HepG2 (cell line): ENCODE measurements around the gene BAHCC1. TPM values are rescaled to one million over a fixed set of nuclear protein-coding genes. Genes with fewer than 3 reads are reported as not detected.
A peak's percentile ranks its signal among the peaks of the same experiment; 100 is the strongest.

Experiments used
- ARNTL ChIP-seq: sonication (generic); formaldehyde crosslinking; IDR thresholded peaks from 2 replicates; pipeline ENCODE4 v1.4.0; 2020; ENCODE audit warnings: mild to moderate bottlenecking, missing genetic modification reagents
- CCDC6 ChIP-seq: sonication (generic); formaldehyde crosslinking; IDR thresholded peaks from 2 replicates; pipeline ENCODE4 v1.8.1; 2022; ENCODE audit warnings: mild to moderate bottlenecking, missing genetic modification reagents, moderate library complexity
- FOXJ3 ChIP-seq: sonication (generic); formaldehyde crosslinking; IDR thresholded peaks from 2 replicates; pipeline ENCODE4 v1.4.0; 2020; ENCODE audit warnings: missing genetic modification reagents, mild to moderate bottlenecking, borderline replicate concordance
- HHEX ChIP-seq: IDR thresholded peaks from 2 replicates; pipeline ENCODE4 v1.6.1; 2016; ENCODE audit warnings: control low read depth
- JUND ChIP-seq: sonication (generic); formaldehyde crosslinking; IDR thresholded peaks from 2 replicates; pipeline ENCODE4 v1.8.0; 2022; ENCODE audit warnings: mild to moderate bottlenecking, missing genetic modification reagents
- NCOA2 ChIP-seq: sonication (generic); formaldehyde crosslinking; IDR thresholded peaks from 2 replicates; pipeline ENCODE4 v1.8.0; 2022; ENCODE audit warnings: inconsistent platforms
- PHB2 ChIP-seq: fragments of 450-650 bp; IDR thresholded peaks from 2 replicates; pipeline ENCODE4 v1.6.1; 2018; ENCODE audit not compliant: partially characterized antibody
- RELA ChIP-seq: sonication (generic); formaldehyde crosslinking; IDR thresholded peaks from 2 replicates; pipeline ENCODE4 v1.4.0; 2020; ENCODE audit warnings: missing genetic modification reagents
- RFX3 ChIP-seq: IDR thresholded peaks from 2 replicates; pipeline ENCODE4 v1.6.1; 2016; ENCODE audit warnings: missing biosample characterization, missing genetic modification reagents
- SAFB2 ChIP-seq: sonication (generic); formaldehyde crosslinking; IDR thresholded peaks from 2 replicates; pipeline ENCODE4 v1.5.1; 2020; ENCODE audit warnings: missing genetic modification reagents, low read depth, mild to moderate bottlenecking, borderline replicate concordance
- TRIM24 ChIP-seq: sonication (generic); formaldehyde crosslinking; IDR thresholded peaks from 2 replicates; pipeline ENCODE4 v1.8.0; 2022; ENCODE audit warnings: mild to moderate bottlenecking, missing genetic modification reagents
- ZC3H13 ChIP-seq: sonication (generic); formaldehyde crosslinking; IDR thresholded peaks from 2 replicates; pipeline ENCODE4 v1.8.1; 2023; ENCODE audit warnings: mild to moderate bottlenecking, missing genetic modification reagents, moderate library complexity
- ZFYVE20 ChIP-seq: sonication (generic); formaldehyde crosslinking; IDR thresholded peaks from 2 replicates; pipeline ENCODE4 v1.8.0; 2023; ENCODE audit warnings: low read depth, mild to moderate bottlenecking, moderate library complexity, missing genetic modification reagents, borderline replicate concordance
- ZNF841 ChIP-seq: sonication (generic); formaldehyde crosslinking; IDR thresholded peaks from 2 replicates; pipeline ENCODE4 v1.8.1; 2023; ENCODE audit warnings: missing genetic modification reagents, borderline replicate concordance
- polyA plus RNA-seq, 8 experiments: library from polyadenylated mRNA; depleted of rRNA in 3 of 8; stranded (reverse) in 7 of 8; unstranded in 1 of 8; fragments of >200 nt; fragmentation: Illumina TruSeq in 4 of 8; extraction: Trizol in 4 of 8; gene quantifications; 2 replicates each; pipeline versions ENCODE4 v1.2.1 to v1.2.3, GENCODE V29; 2011 to 2016; ENCODE audit warnings: low read depth in 4 of 8, missing spikeins in 1 of 8, mixed read lengths in 1 of 8; ENCODE audit not compliant: insufficient read depth in 1 of 8
- total RNA-seq, 5 experiments: library from RNA; depleted of rRNA; stranded (reverse); fragments of >200 nt; fragmentation: Illumina TruSeq; extraction: Trizol; gene quantifications; 2 replicates each; pipeline ENCODE4 v1.2.3, GENCODE V29; 2016; ENCODE audit warnings: low read depth in 1 of 5
- TF ChIP-seq, protein P1 (sequence below): sonication (generic); formaldehyde crosslinking; IDR thresholded peaks from 2 replicates; pipeline ENCODE4 v1.5.0; 2020; ENCODE audit warnings: mild to moderate bottlenecking, missing genetic modification reagents, borderline replicate concordance
- TF ChIP-seq, protein P2 (sequence below): sonication (generic); formaldehyde crosslinking; IDR thresholded peaks from 2 replicates; pipeline ENCODE4 v1.5.0; 2020; ENCODE audit warnings: missing genetic modification reagents, mild to moderate bottlenecking, borderline replicate concordance
- TF ChIP-seq, protein P3 (sequence below): sonication (generic); formaldehyde crosslinking; conservative IDR thresholded peaks from 2 replicates; pipeline ENCODE4 v1.4.0; 2020; ENCODE audit warnings: mild to moderate bottlenecking, missing genetic modification reagents, moderate library complexity
- TF ChIP-seq, protein P4 (sequence below): sonication (generic); formaldehyde crosslinking; IDR thresholded peaks from 2 replicates; pipeline ENCODE4 v1.8.1; 2023; ENCODE audit warnings: mild to moderate bottlenecking, moderate library complexity, missing genetic modification reagents
- TF ChIP-seq, protein P5 (sequence below): sonication (generic); formaldehyde crosslinking; IDR thresholded peaks from 2 replicates; pipeline ENCODE4 v1.8.0; 2022; ENCODE audit warnings: mild to moderate bottlenecking, missing genetic modification reagents

The BAHCC1 gene
- total and polyA plus RNA-seq, 2 of the 13 experiments (the other 11 are each of a cell fraction or from before 2014, with no cell fraction given) = 1.4 to 1.7 TPM

DNA sequence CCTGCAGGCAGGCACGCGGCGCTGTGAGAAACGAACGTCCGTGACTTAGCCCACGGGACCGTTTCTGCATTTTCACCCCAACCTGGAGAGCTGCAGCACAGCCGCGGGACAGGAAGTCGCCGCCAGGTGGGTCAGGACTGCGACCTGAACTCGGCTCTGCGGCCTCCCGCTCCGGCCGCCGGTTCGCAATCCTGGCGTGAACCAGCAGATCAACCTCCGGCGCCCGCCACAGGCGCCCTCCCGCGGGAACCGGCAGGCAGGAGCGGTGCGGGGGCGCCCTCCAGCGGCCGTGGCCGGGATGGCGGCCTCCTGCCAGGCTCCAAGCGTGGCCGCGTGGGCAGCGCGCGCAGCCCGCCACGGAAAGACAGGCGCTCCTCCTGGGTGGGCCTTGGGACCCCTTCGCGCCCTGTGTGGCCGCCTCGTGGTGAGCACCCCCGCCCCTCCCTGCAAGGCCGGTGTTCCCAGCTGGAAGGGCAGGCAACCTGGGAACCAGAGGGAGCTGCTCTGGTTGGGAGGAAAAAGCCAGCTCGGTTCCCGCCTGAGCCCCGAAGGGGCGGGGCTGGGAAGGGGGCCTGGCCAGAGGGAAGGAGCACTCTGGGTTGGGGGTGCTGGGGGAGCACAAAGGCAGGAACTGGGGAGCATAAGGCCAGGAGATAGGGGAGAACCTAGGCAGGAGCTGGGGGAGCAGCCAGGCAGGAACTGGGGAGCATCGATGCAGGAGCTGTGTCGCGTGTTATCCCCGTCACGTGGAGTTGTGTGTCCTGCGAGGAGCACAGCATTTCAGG lies 89.1 kb downstream of the BAHCC1 start (continued):
- TF ChIP-seq, protein P1, sequence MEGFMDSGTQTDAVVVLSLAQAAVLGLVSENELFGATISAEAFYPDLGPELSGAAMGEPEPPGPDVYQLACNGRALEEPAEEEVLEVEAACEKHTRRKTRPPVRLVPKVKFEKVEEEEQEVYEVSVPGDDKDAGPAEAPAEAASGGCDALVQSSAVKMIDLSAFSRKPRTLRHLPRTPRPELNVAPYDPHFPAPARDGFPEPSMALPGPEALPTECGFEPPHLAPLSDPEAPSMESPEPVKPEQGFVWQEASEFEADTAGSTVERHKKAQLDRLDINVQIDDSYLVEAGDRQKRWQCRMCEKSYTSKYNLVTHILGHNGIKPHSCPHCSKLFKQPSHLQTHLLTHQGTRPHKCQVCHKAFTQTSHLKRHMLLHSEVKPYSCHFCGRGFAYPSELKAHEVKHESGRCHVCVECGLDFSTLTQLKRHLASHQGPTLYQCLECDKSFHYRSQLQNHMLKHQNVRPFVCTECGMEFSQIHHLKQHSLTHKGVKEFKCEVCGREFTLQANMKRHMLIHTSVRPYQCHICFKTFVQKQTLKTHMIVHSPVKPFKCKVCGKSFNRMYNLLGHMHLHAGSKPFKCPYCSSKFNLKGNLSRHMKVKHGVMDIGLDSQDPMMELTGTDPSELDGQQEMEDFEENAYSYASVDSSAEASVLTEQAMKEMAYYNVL = peak; percentile 77
- TF ChIP-seq PHB2 (no peak), RELA (CRISPR knock-in tag) (no peak), ZC3H13 (peak; percentile 50; the same call in 1 of the 2 replicates), FOXJ3 (CRISPR knock-in tag) (no peak), CCDC6 (peak; percentile 94; the same call in 1 of the 2 replicates), JUND (no peak; the same call in 1 of the 2 replicates), HHEX (CRISPR knock-in tag) (no peak), ZNF841 (CRISPR knock-in tag) (no peak), ARNTL (CRISPR knock-in tag) (peak; percentile 76; the same call in 1 of the 2 replicates), SAFB2 (peak; percentile 85; the same call in 1 of the 2 replicates), NCOA2 (CRISPR knock-in tag) (no peak), ZFYVE20 (CRISPR knock-in tag) (peak; percentile 75; the same call in 1 of the 2 replicates), RFX3 (CRISPR knock-in tag) (no peak), TRIM24 (CRISPR knock-in tag) (no peak)
- TF ChIP-seq, protein P2, sequence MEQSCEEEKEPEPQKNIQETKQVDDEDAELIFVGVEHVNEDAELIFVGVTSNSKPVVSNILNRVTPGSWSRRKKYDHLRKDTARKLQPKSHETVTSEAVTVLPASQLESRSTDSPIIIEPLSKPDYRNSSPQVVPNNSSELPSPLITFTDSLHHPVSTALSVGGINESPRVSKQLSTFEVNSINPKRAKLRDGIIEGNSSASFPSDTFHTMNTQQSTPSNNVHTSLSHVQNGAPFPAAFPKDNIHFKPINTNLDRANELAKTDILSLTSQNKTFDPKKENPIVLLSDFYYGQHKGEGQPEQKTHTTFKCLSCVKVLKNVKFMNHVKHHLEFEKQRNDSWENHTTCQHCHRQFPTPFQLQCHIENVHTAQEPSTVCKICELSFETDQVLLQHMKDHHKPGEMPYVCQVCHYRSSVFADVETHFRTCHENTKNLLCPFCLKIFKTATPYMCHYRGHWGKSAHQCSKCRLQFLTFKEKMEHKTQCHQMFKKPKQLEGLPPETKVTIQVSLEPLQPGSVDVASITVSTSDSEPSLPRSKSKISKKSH (CRISPR knock-in tag) = peak; percentile 75; the same call in 1 of the 2 replicates
- TF ChIP-seq, protein P3, sequence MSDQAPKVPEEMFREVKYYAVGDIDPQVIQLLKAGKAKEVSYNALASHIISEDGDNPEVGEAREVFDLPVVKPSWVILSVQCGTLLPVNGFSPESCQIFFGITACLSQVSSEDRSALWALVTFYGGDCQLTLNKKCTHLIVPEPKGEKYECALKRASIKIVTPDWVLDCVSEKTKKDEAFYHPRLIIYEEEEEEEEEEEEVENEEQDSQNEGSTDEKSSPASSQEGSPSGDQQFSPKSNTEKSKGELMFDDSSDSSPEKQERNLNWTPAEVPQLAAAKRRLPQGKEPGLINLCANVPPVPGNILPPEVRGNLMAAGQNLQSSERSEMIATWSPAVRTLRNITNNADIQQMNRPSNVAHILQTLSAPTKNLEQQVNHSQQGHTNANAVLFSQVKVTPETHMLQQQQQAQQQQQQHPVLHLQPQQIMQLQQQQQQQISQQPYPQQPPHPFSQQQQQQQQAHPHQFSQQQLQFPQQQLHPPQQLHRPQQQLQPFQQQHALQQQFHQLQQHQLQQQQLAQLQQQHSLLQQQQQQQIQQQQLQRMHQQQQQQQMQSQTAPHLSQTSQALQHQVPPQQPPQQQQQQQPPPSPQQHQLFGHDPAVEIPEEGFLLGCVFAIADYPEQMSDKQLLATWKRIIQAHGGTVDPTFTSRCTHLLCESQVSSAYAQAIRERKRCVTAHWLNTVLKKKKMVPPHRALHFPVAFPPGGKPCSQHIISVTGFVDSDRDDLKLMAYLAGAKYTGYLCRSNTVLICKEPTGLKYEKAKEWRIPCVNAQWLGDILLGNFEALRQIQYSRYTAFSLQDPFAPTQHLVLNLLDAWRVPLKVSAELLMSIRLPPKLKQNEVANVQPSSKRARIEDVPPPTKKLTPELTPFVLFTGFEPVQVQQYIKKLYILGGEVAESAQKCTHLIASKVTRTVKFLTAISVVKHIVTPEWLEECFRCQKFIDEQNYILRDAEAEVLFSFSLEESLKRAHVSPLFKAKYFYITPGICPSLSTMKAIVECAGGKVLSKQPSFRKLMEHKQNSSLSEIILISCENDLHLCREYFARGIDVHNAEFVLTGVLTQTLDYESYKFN = peak; percentile 36; the same call in 1 of the 2 replicates
- TF ChIP-seq, protein P4, sequence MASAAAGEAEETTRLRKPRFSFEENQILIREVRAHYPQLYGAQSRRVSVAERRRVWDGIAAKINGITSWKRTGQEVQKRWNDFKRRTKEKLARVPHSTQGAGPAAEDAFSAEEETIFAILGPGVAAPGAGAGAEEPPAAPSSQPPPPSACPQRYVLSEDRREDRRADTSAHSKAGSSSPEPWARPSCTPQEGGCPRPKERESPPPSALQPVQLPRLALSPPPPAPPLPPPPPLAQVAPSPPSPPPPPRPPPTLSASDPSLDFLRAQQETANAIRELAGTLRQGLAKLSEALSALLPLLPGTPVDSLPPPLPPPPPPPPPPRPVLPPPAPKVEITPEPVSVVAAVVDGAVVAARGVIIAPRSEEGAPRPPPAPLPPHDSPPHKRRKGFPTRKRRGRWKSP (CRISPR knock-in tag) = peak; percentile 86; the same call in 1 of the 2 replicates
- TF ChIP-seq, protein P5, sequence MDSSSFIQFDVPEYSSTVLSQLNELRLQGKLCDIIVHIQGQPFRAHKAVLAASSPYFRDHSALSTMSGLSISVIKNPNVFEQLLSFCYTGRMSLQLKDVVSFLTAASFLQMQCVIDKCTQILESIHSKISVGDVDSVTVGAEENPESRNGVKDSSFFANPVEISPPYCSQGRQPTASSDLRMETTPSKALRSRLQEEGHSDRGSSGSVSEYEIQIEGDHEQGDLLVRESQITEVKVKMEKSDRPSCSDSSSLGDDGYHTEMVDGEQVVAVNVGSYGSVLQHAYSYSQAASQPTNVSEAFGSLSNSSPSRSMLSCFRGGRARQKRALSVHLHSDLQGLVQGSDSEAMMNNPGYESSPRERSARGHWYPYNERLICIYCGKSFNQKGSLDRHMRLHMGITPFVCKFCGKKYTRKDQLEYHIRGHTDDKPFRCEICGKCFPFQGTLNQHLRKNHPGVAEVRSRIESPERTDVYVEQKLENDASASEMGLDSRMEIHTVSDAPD (CRISPR knock-in tag) = peak; percentile 80; the same call in 1 of the 2 replicates
